ENCODE results near the gene ANKH.

The ANKH gene

GRCh38 chr5:14753292-14753691 is 118.3 kb downstream of the ANKH start:
- H3K79me2 ChIP-seq (ENCODE audit: control insufficient read depth, low read length): no peaks in the 10 kb centered on the region
- no peaks in the 10 kb centered on the region for H4K20me1 ChIP-seq (ENCODE audit: control insufficient read depth, insufficient read depth, low read depth, low read length)
- TF ChIP-seq, protein P1, sequence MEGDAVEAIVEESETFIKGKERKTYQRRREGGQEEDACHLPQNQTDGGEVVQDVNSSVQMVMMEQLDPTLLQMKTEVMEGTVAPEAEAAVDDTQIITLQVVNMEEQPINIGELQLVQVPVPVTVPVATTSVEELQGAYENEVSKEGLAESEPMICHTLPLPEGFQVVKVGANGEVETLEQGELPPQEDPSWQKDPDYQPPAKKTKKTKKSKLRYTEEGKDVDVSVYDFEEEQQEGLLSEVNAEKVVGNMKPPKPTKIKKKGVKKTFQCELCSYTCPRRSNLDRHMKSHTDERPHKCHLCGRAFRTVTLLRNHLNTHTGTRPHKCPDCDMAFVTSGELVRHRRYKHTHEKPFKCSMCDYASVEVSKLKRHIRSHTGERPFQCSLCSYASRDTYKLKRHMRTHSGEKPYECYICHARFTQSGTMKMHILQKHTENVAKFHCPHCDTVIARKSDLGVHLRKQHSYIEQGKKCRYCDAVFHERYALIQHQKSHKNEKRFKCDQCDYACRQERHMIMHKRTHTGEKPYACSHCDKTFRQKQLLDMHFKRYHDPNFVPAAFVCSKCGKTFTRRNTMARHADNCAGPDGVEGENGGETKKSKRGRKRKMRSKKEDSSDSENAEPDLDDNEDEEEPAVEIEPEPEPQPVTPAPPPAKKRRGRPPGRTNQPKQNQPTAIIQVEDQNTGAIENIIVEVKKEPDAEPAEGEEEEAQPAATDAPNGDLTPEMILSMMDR (IDR thresholded peaks at IDR 0.05; ENCODE audit: low read depth, low read length, poor library complexity, severe bottlenecking): no peak
- no peak for TF ChIP-seq EZH2phosphoT487 (IDR thresholded peaks at IDR 0.05; ENCODE audit: borderline replicate concordance, low read length)
- H3K4me2 ChIP-seq (ENCODE audit: low read length): no peak overlapping the region
- H3K27me3 ChIP-seq (ENCODE audit: control insufficient read depth, low read length): no peaks in the 10 kb centered on the region
- no peaks in the 10 kb centered on the region for H3K9me3 ChIP-seq (ENCODE audit: control insufficient read depth, insufficient read depth, low read length)
- no peaks in the 10 kb centered on the region for H3F3A ChIP-seq (ENCODE audit: control insufficient read depth, insufficient read depth)
- peaks cover 7% of the 10 kb centered on the region; the same call in 1 of the 2 replicates for H3K4me1 ChIP-seq (ENCODE audit: control insufficient read depth, low read length)
- H3K4me3 ChIP-seq (ENCODE audit: low read length): no peak overlapping the region
- H3K27ac ChIP-seq (ENCODE audit: low read depth, low read length): no peak overlapping the region
- no peaks in the 10 kb centered on the region for H3K9me2 ChIP-seq (replicated peaks; ENCODE audit: control insufficient read depth, low read length)
- H3K36me3 ChIP-seq (ENCODE audit: control insufficient read depth, low read length): peaks cover 48% of the 10 kb centered on the region

DNA sequence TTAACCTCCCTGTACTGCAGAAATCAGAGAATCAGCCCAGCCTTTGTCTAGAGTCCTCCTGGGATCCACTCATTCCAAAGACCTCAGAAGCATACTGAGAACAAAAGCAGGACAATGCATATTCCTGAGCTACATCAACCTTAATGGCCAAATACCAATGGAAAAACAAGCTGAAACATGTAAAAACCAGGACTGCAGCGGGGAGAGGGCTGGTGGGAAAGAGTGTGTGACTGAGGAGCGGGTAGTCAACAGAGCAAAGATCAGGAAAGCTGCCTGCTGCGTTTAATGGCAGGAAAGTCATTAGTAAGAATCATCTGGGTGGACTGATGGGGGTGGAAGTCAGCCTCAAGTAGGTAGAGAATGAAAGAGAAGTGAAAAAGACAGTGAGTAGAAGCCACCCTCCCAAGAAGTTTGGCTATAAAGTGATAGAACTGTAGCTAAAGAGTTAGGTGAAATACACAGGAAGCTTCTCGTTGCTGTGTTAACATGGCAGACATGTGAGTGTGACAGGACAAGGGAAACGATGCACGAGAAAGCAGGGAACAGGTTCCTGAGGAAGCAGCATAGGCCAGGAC is 119.0 kb downstream of the ANKH start:
- H3F3A ChIP-seq (ENCODE audit: control insufficient read depth, insufficient read depth): no peaks in the 10 kb centered on the region
- no peaks in the 10 kb centered on the region for H3K27me3 ChIP-seq (ENCODE audit: control insufficient read depth, low read length)
- no peaks in the 10 kb centered on the region for H4K20me1 ChIP-seq (ENCODE audit: control insufficient read depth, insufficient read depth, low read depth, low read length)
- no peak for TF ChIP-seq EZH2phosphoT487 (IDR thresholded peaks at IDR 0.05; ENCODE audit: borderline replicate concordance, low read length)
- TF ChIP-seq, protein P1 (IDR thresholded peaks at IDR 0.05; ENCODE audit: low read depth, low read length, poor library complexity, severe bottlenecking): no peak
- H3K9me2 ChIP-seq (replicated peaks; ENCODE audit: control insufficient read depth, low read length): no peaks in the 10 kb centered on the region
- no peaks in the 10 kb centered on the region for H3K9me3 ChIP-seq (ENCODE audit: control insufficient read depth, insufficient read depth, low read length)
- no peak overlapping the region for H3K4me2 ChIP-seq (ENCODE audit: low read length)
- H3K27ac ChIP-seq (ENCODE audit: low read depth, low read length): no peak overlapping the region
- peaks cover 50% of the 10 kb centered on the region for H3K36me3 ChIP-seq (ENCODE audit: control insufficient read depth, low read length)
- no peaks in the 10 kb centered on the region for H3K79me2 ChIP-seq (ENCODE audit: control insufficient read depth, low read length)
- H3K4me3 ChIP-seq (ENCODE audit: low read length): no peak overlapping the region
- H3K4me1 ChIP-seq (ENCODE audit: control insufficient read depth, low read length): peaks cover 7% of the 10 kb centered on the region; the same call in 1 of the 2 replicates

GRCh38 chr5:14750712-14751111 is 120.9 kb downstream of the ANKH start:
- Histone ChIP-seq H3K27me3 (ENCODE audit: control insufficient read depth, low read length) (no peaks in the 10 kb centered on the region), H3K36me3 (ENCODE audit: control insufficient read depth, low read length) (peaks cover 58% of the 10 kb centered on the region), H3F3A (ENCODE audit: control insufficient read depth, insufficient read depth) (peaks cover 3% of the 10 kb centered on the region; the same call in 1 of the 2 replicates), H4K20me1 (ENCODE audit: control insufficient read depth, insufficient read depth, low read depth, low read length) (no peaks in the 10 kb centered on the region), H3K9me2 (replicated peaks; ENCODE audit: control insufficient read depth, low read length) (no peaks in the 10 kb centered on the region), H3K4me2 (ENCODE audit: low read length) (no peak overlapping the region), H3K27ac (ENCODE audit: low read depth, low read length) (no peak overlapping the region), H3K9me3 (ENCODE audit: control insufficient read depth, insufficient read depth, low read length) (no peaks in the 10 kb centered on the region), H3K4me3 (ENCODE audit: low read length) (no peak overlapping the region), H3K4me1 (ENCODE audit: control insufficient read depth, low read length) (peaks cover 19% of the 10 kb centered on the region), H3K79me2 (ENCODE audit: control insufficient read depth, low read length) (no peaks in the 10 kb centered on the region)
- TF ChIP-seq, protein P1 (IDR thresholded peaks at IDR 0.05; ENCODE audit: low read depth, low read length, poor library complexity, severe bottlenecking): no peak
- no peak for TF ChIP-seq EZH2phosphoT487 (IDR thresholded peaks at IDR 0.05; ENCODE audit: borderline replicate concordance, low read length)

Measured in DOHH2 (cell line).